GM12875 (cell line): Measurements from ENCODE around the gene RAB4B.
"Not testable (repeated sequence)": the region's sequence is repeated elsewhere in the genome, so short reads cannot be mapped to it uniquely, and the experiment has no call there.

Experiments
- H3K4me3 ChIP-seq: one replicate; pipeline ENCODE4 v1.5.1; 2011; ENCODE audit warnings: low read depth, low read length, control low read depth
- TF ChIP-seq, protein P1 (sequence below): IDR thresholded peaks from 2 replicates; pipeline ENCODE4 v1.5.1; 2011; ENCODE audit warnings: low read depth, mild to moderate bottlenecking, control low read depth, inconsistent platforms, low read length, moderate library complexity, borderline replicate concordance; ENCODE audit not compliant: insufficient read depth

RAB4B gene

DNA sequence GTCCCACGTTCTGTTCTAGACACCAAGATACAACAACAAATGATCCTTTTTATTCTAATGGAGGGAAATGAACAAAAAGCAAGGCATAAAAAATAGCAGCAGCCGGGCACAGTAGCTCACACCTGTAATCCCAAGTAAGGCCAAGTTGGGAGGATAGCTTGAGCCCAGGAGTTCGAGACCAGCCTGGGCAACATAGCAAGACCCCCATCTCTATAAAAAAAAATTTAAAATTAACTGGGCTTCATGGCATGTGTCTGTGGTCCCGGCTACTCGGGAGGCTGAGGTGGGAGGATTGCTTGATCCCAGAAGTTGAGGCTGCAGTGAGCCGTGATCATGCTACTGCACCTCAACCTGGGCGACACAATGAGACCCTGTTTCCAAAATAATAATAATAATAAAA, 1.7 kb upstream of the RAB4B start:
- no peak overlapping the region for H3K4me3 ChIP-seq
- TF ChIP-seq, protein P1, sequence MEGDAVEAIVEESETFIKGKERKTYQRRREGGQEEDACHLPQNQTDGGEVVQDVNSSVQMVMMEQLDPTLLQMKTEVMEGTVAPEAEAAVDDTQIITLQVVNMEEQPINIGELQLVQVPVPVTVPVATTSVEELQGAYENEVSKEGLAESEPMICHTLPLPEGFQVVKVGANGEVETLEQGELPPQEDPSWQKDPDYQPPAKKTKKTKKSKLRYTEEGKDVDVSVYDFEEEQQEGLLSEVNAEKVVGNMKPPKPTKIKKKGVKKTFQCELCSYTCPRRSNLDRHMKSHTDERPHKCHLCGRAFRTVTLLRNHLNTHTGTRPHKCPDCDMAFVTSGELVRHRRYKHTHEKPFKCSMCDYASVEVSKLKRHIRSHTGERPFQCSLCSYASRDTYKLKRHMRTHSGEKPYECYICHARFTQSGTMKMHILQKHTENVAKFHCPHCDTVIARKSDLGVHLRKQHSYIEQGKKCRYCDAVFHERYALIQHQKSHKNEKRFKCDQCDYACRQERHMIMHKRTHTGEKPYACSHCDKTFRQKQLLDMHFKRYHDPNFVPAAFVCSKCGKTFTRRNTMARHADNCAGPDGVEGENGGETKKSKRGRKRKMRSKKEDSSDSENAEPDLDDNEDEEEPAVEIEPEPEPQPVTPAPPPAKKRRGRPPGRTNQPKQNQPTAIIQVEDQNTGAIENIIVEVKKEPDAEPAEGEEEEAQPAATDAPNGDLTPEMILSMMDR = no peak

DNA sequence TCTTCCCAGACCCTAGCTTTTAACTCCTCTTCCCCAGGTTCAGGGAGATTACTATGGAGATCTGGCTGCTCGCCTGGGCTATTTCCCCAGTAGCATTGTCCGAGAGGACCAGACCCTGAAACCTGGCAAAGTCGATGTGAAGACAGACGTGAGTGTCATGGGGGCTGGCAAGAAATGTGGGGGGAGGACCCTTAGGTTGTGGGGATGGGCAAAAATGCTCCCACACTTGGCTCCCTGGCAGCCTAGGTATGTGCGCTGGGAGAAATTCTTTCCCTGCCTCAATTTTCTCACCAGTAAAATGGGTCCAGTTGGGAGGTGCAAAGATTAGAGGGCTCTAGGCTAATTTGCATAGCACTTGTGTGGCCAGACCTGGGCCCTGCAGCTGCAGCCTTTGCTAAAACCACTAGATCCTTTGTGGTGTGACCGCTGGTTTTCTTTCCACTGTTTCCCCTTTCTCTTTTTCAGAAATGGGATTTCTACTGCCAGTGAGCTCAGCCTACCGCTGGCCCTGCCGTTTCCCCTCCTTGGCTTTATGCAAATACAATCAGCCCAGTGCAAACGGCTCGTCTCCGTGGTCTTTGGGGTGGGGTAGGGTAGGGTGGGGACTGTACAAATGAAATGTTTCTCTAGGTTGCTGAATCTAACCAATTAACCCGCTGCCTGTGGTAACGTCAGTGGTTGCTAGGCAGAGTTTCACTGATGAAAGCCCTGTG, 959 bp upstream of the RAB4B start:
- TF ChIP-seq, protein P1 = no peak
- peak overlapping the region; percentile 55 for H3K4me3 ChIP-seq

DNA sequence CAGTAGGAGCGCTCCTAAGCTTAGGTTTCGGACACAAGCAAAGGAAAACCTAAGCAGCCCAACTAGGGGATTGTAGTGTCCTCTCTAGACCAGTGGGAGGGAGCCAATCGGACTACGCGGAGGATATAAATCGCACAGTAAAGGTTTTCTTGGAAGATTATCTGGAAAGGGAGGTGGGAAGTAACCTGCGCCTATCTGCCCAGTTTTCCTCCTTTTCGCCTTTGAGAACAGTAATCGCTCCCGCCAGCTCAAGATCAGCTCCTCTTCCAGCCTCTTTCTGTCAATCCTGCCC, 456 bp upstream of the RAB4B start:
- peak overlapping the region; percentile 55 for H3K4me3 ChIP-seq

DNA sequence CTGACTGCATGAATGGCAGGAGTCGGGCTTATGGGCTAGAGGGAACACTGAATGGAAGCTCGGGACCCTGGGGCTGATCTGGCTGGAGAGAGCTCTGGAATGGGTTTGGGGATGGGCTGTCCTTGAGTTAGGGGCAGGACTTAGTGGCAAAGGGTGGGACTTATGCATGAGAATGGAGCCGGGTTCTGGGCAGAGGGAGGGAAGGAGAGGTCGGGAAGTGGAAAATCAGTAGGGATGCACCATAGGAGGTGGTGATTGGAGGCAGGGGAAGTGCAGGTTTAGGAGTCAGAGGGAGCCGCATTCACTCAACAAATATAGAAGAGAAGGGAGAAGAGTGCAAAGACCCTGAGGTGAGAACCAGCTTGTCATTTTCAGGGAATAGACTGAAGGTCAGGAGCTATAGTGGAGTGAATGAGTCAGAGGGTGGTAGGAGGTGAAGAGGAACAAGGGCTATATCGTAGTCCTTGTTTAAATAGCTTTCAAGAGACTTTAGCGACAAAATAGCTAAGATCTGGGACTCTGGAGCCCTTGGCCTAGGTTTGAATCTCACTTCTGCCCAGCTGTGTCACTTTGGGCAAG, 748 bp downstream of the RAB4B start:
- TF ChIP-seq, protein P1 = no peak
- H3K4me3 ChIP-seq = peak overlapping the region; percentile 52

More for the DNA sequence above, 456 bp upstream of the RAB4B start:
- TF ChIP-seq, protein P1 = no peak

DNA sequence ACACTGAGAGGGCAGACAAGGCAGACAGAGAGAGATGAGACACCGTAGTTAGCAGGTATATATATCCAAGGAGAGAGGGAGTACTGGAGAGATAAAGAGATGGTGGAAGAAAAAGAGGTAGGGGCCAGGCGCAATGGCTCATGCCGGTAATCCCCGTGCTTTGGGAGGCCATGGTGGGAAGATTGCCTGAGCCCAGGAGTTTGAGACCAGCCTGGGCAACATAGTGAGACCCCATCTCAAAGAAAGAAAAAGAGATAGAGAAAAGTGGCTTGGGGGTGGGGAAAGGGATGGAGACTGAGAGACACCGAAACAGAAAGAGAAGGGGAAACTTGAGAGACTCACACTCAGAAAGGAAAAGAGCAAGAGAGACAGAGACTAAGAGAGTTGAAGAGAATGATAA, 2.5 kb downstream of the RAB4B start:
- TF ChIP-seq, protein P1 = no peak

DNA sequence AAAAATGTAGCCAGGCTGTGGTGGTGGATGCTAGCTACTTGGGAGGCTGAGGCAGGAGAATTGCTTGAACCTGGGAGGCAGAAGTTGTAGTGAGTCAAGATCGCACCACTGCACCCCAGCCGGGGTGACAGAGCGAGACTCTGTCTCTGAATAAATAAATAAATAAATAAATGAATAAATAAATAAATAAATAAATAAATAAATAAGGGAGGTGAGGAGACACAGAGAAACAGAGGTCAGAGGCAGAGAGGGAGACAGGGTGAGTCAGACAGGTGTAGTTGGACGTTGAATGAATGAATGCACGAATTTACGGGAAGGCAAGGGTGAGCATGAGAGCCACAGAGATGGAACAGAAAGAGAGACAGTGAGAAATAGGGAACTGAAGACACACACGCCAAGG, 3.1 kb downstream of the RAB4B start:
- TF ChIP-seq, protein P1 = no peak
- no peak overlapping the region for H3K4me3 ChIP-seq

More for the DNA sequence above, 2.5 kb downstream of the RAB4B start:
- no peak overlapping the region for H3K4me3 ChIP-seq

DNA sequence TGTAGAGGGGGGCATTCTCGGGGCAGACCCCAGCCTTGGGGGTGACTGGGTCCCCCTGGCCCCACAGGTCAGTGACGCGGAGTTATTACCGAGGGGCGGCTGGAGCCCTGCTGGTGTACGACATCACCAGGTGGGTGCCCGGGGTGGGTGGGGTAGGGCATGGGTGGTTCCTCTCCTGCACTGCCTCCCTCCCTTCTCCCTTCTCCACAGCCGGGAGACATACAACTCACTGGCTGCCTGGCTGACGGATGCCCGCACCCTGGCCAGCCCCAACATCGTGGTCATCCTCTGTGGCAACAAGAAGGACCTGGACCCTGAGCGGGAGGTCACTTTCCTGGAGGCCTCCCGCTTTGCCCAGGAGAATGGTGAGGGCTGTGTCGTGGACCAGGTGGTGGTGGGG, 5.7 kb downstream of the RAB4B start:
- no peak overlapping the region for H3K4me3 ChIP-seq
- TF ChIP-seq, protein P1 = no peak

DNA sequence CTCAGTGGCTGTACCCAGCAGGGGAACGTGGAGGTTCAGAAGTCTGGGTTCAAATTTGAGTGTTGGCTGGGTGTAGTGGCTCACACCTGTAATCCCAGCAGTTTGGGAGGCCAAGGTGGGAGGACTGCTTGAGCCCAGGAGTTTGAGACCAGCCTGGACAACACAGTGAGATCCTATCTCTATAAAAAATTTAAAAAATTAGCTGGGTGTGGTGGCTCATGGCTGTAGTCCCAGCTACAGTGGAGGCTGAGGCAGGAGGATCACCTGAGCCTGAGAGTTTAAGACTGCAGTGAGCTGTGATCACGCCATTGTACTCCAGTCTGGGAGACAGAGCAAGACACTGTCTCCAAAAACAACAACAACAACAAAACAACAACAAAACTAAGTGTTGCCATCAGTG, 6.1 kb downstream of the RAB4B start:
- not testable (repeated sequence) for H3K4me3 ChIP-seq
